Omental fat pad (tissue), 4 donors: ENCODE results near the gene MKKS. TPM values are rescaled to one million over a fixed set of nuclear protein-coding genes. Genes with fewer than 3 reads are reported as not detected.
"Not testable (repeated sequence)": the region's sequence is repeated elsewhere in the genome, so short reads cannot be mapped to it uniquely, and the experiment has no call there.

Experiments
- ATAC-seq: fragments of 150-250 bp; one replicate; pipeline ENCODE4 v1.9.1; 2016; ENCODE audit warnings: mild to moderate bottlenecking, moderate library complexity; ENCODE audit not compliant: low FRiP score
- DNase-seq: peaks from one replicate; pipeline ENCODE4 v3.0.0-alpha.2; 2019; ENCODE audit warnings: low spot score
- CTCF ChIP-seq, 3 donors: fragments of 450-650 bp; IDR thresholded peaks; one replicate each; pipeline ENCODE4 v1.5.1; 2016 to 2017; ENCODE audit warnings: antibody characterized with exemption in 3 of 3, mild to moderate bottlenecking in 3 of 3, moderate library complexity in 2 of 3
- total RNA-seq, 4 donors: library from RNA; depleted of rRNA; stranded (reverse); fragments of >200 nt; gene quantifications; one replicate each; pipeline ENCODE4 v1.1.0, GENCODE V29; 2016

Gene MKKS
- total RNA-seq, 4 donors from 2014 or later, result 7.7 to 25.5 (median 12.5) TPM

GRCh38 chr20:10430000-10430466, 4.0 kb downstream of the MKKS start:
- TF ChIP-seq CTCF (IDR thresholded peaks at IDR 0.05), result no peak
- no peak for DNase-seq

GRCh38 chr20:10429443-10429981, 4.5 kb downstream of the MKKS start:
- TF ChIP-seq CTCF (IDR thresholded peaks at IDR 0.05), result no peak
- no peak for DNase-seq
- no peak for ATAC-seq

More at GRCh38 chr20:10430000-10430466, 4.0 kb downstream of the MKKS start:
- ATAC-seq, result no peak

GRCh38 chr20:10428008-10428407, 6.0 kb downstream of the MKKS start:
- no peak for TF ChIP-seq CTCF (IDR thresholded peaks at IDR 0.05)
- DNase-seq (no peak), ATAC-seq (no peak)

DNA sequence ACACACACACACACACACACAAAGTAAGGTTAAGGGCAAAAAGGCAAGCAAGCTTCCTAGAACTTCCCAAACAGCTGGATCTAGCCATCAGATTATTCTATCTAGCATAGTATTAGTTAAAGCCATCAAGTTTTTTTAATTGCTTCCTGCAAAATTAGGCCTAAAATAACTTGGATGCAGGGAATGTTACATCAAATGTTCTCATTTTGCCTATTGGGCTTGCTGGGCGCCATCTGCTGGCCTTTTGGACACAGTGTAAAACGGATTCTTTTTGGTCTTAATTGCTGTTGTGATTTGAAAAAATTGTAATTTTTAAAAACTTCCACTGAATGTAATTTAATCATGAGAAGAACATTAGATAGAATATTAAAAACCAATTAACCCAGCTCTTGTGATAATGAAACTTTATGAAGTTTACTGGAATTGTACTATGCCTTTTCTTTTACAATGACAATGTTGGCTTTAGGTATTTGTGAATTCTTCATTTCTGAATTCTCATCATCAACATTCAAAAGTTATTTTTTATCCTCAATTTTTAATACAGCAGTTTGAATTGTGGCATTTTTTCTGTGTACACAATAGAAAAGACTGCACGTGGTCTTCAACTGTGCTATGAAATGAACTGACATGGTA, 6.8 kb downstream of the MKKS start:
- TF ChIP-seq CTCF (IDR thresholded peaks at IDR 0.05), result peak in 1 of 3 donors; percentile 25
- DNase-seq (peak; percentile 42), ATAC-seq (no peak)

DNA sequence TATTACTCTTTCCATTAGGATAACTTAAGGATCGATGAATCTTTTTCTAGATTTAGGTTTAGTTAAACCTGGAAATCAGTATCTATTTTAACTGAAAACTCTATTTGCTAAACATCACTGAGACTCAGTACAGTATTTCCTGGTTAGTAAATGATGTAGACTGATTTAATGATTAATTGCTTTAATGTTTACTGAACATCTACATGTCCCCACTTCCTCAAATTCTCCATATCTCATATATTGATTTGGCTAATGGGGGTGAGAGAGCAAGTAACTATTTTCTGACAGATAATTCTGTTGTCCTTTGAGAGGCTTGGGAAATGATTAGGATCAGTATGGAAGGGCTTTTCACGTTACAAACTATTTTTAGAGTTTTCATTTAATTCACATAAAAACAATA, 10.3 kb downstream of the MKKS start:
- ATAC-seq (no peak), DNase-seq (no peak)
- TF ChIP-seq CTCF (IDR thresholded peaks at IDR 0.05), result no peak

DNA sequence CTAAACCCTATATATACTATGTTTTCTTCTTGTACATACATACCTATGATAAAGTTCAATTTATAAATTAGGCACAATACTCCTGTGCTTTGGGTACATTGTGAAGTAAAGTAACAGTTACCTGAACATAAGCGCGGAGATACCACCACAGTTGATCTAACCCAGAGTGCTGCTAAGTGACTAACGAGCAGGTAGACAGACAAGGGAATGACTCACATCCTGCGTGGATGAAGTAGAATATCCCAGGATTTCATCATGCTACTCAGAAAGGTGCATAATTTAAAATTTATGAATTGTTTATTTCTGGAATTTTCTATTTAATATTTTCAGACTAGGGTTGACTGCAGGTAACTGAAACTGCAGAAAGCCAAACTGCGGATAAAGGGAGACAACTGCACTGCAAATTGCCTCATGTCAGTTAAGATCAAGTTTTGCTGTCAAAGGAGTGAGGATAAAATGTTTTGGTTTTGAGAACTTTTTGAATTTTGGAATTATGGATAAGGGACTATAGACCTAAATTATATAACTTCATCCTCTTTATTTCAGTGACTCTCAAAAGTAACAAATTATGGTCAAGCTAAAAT, 14.4 kb downstream of the MKKS start:
- no peak for TF ChIP-seq CTCF (IDR thresholded peaks at IDR 0.05)
- ATAC-seq (no peak), DNase-seq (no peak)

DNA sequence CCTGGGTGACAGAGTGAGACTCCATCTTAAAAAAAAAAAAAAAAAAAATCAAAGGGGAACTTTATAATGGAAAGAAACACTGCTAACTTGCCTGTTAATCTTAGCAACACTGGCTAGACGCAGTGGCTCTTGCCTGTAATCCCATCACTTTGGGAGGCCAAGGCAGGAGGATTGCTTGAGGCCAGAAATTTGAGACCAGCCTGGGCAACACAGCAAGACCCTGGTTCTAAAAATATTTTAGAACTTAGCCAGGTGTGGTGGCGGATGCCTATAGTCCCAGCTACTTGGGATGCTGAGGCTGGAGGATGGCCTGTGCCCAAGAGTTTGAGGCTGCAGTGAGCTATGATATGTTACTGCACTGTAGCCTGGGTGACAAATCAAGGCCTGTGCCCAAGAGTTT, 16.8 kb downstream of the MKKS start:
- DNase-seq, ATAC-seq: not testable (repeated sequence)
